ENCODE measurements around the gene CYB5R3. TPM values are rescaled to one million over a fixed set of nuclear protein-coding genes. Genes with fewer than 3 reads are reported as not detected.

CYB5R3 gene
- total RNA-seq, 1 experiment from 2014 or later: 85.4 TPM

GRCh38 chr22:42679691-42680090, 30.5 kb upstream of the CYB5R3 start:
- Mint-ChIP-seq H3K9me3 (peaks cover 21% of the 10 kb centered on the region), H3K4me3 (no peak overlapping the region), H3K36me3 (peaks cover 10% of the 10 kb centered on the region), H3K27me3 (ENCODE audit: low read depth) (0 out of 2 replicates have a peak, but pooled peaks cover 6% of the 10 kb centered on the region), H3K27ac (no peak overlapping the region), H3K4me1 (no peaks in the 10 kb centered on the region)
- ChIA-PET POLR2A (no interaction called here), CTCF (no interaction called here)
- ATAC-seq: no peak
- TF ChIP-seq NFATC4 (CRISPR knock-in tag; IDR thresholded peaks at IDR 0.05) (no peak), CREB1 (CRISPR knock-in tag; IDR thresholded peaks at IDR 0.05) (no peak), GRHL2 (CRISPR knock-in tag; IDR thresholded peaks at IDR 0.05; ENCODE audit: insufficient replicate concordance, severe bottlenecking) (no peak), USF1 (CRISPR knock-in tag; IDR thresholded peaks at IDR 0.05) (no peak), ZNF219 (CRISPR knock-in tag; IDR thresholded peaks at IDR 0.05; ENCODE audit: borderline replicate concordance) (no peak), SP1 (CRISPR knock-in tag; conservative IDR thresholded peaks at IDR 0.05) (no peak), ATF1 (CRISPR knock-in tag; IDR thresholded peaks at IDR 0.05) (no peak), AR (CRISPR knock-in tag; IDR thresholded peaks at IDR 0.05) (no peak), AFF4 (CRISPR knock-in tag; IDR thresholded peaks at IDR 0.05; ENCODE audit: borderline replicate concordance) (no peak), ZNF423 (CRISPR knock-in tag; IDR thresholded peaks at IDR 0.05) (no peak), ZNF138 (CRISPR knock-in tag; conservative IDR thresholded peaks at IDR 0.05) (no peak), ZNF317 (CRISPR knock-in tag; IDR thresholded peaks at IDR 0.05; ENCODE audit: borderline replicate concordance, low read depth) (no peak)
- TF ChIP-seq, protein P1, sequence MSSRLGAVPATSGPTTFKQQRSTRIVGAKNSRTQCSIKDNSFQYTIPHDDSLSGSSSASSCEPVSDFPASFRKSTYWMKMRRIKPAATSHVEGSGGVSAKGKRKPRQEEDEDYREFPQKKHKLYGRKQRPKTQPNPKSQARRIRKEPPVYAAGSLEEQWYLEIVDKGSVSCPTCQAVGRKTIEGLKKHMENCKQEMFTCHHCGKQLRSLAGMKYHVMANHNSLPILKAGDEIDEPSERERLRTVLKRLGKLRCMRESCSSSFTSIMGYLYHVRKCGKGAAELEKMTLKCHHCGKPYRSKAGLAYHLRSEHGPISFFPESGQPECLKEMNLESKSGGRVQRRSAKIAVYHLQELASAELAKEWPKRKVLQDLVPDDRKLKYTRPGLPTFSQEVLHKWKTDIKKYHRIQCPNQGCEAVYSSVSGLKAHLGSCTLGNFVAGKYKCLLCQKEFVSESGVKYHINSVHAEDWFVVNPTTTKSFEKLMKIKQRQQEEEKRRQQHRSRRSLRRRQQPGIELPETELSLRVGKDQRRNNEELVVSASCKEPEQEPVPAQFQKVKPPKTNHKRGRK (CRISPR knock-in tag; IDR thresholded peaks at IDR 0.05; ENCODE audit: borderline replicate concordance): no peak
- TF ChIP-seq, protein P2, sequence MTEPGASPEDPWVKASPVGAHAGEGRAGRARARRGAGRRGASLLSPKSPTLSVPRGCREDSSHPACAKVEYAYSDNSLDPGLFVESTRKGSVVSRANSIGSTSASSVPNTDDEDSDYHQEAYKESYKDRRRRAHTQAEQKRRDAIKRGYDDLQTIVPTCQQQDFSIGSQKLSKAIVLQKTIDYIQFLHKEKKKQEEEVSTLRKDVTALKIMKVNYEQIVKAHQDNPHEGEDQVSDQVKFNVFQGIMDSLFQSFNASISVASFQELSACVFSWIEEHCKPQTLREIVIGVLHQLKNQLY (CRISPR knock-in tag; IDR thresholded peaks at IDR 0.05): no peak
- DNase-seq (ENCODE audit: low spot score): no peak

DNA sequence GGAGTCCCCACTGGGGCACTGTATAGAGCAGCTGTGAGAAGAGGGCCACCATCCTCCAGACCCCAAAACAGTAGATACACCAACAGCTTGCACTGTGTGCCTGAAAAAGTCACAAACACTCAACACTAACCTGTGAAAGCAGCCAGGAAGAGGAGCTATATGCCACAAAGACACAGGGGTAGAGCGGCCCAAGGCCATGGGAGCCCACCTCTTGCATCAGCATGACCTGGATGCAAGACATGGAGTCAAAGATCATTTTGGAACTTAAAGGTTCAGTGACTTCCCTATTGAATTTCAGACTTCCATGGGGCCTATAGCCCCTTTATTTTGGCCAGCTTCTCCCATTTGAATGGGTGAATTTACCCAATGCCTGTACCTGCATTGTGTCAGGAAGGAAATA, 29.7 kb upstream of the CYB5R3 start:
- 0 out of 2 replicates have a peak, but pooled peaks cover 6% of the 10 kb centered on the region for H3K27me3 Mint-ChIP-seq (ENCODE audit: low read depth)
- no peak for DNase-seq (ENCODE audit: low spot score)
- peaks cover 10% of the 10 kb centered on the region for H3K36me3 Mint-ChIP-seq
- TF ChIP-seq GABPB1 (CRISPR knock-in tag; IDR thresholded peaks at IDR 0.05) (peak; percentile 61; the same call in 1 of the 2 replicates), MAX (CRISPR knock-in tag; IDR thresholded peaks at IDR 0.05) (no peak), MYBL2 (CRISPR knock-in tag; IDR thresholded peaks at IDR 0.05) (no peak), FOXJ3 (CRISPR knock-in tag; IDR thresholded peaks at IDR 0.05; ENCODE audit: borderline replicate concordance) (no peak), RORB (CRISPR knock-in tag; IDR thresholded peaks at IDR 0.05) (no peak)
- TF ChIP-seq, protein P3, sequence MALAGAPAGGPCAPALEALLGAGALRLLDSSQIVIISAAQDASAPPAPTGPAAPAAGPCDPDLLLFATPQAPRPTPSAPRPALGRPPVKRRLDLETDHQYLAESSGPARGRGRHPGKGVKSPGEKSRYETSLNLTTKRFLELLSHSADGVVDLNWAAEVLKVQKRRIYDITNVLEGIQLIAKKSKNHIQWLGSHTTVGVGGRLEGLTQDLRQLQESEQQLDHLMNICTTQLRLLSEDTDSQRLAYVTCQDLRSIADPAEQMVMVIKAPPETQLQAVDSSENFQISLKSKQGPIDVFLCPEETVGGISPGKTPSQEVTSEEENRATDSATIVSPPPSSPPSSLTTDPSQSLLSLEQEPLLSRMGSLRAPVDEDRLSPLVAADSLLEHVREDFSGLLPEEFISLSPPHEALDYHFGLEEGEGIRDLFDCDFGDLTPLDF (CRISPR knock-in tag; IDR thresholded peaks at IDR 0.05): no peak
- TF ChIP-seq, protein P4, sequence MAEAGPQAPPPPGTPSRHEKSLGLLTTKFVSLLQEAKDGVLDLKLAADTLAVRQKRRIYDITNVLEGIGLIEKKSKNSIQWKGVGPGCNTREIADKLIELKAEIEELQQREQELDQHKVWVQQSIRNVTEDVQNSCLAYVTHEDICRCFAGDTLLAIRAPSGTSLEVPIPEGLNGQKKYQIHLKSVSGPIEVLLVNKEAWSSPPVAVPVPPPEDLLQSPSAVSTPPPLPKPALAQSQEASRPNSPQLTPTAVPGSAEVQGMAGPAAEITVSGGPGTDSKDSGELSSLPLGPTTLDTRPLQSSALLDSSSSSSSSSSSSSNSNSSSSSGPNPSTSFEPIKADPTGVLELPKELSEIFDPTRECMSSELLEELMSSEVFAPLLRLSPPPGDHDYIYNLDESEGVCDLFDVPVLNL (CRISPR knock-in tag; IDR thresholded peaks at IDR 0.05; ENCODE audit: borderline replicate concordance, low read depth): no peak
- TF ChIP-seq, protein P5, sequence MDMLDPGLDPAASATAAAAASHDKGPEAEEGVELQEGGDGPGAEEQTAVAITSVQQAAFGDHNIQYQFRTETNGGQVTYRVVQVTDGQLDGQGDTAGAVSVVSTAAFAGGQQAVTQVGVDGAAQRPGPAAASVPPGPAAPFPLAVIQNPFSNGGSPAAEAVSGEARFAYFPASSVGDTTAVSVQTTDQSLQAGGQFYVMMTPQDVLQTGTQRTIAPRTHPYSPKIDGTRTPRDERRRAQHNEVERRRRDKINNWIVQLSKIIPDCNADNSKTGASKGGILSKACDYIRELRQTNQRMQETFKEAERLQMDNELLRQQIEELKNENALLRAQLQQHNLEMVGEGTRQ (CRISPR knock-in tag; IDR thresholded peaks at IDR 0.05): no peak
- H3K4me1 Mint-ChIP-seq: peaks cover 3% of the 10 kb centered on the region
- no peak for ATAC-seq
- no peak overlapping the region for H3K27ac Mint-ChIP-seq
- CTCF ChIA-PET: no interaction called here
- POLR2A ChIA-PET: no interaction called here
- no peak overlapping the region for H3K4me3 Mint-ChIP-seq
- H3K9me3 Mint-ChIP-seq: peaks cover 21% of the 10 kb centered on the region

Measured in WTC11 (cell line).